IMR-90 (cell line): ENCODE results near the gene RERE. TPM values are rescaled to one million over a fixed set of nuclear protein-coding genes. Genes with fewer than 3 reads are reported as not detected.

Experiments used
- ATAC-seq: fragments of 200-7000 bp; cut with Tn5 transposase; 2 replicates; pipeline ENCODE4 v1.9.1; 2020; ENCODE audit warnings: low read depth, mild to moderate bottlenecking, moderate library complexity
- BruUV-seq: library from RNA; stranded (reverse); fragments of 400-500 nt; replicated peaks from 2 replicates; lab custom pipeline; 2021; lab: Mats Ljungman, UMichigan
- CTCF ChIA-PET: fragments of 300-600 bp; formaldehyde crosslinking; extraction: SDS; loops from one replicate; lab custom pipeline; 2021; ENCODE audit warnings: antibody characterized with exemption; lab: Yijun Ruan, JAX
- POLR2A ChIA-PET: fragments of 300-600 bp; sonication (Branson Sonifier 250); formaldehyde crosslinking; loops from one replicate; lab custom pipeline; 2022; ENCODE audit warnings: antibody characterized with exemption; ENCODE audit not compliant: unreplicated experiment; lab: Charles Lee
- DNase-seq: peaks from one replicate; pipeline ENCODE4 v3.0.0; 2013
- H2AFZ ChIP-seq: replicated peaks from 2 replicates; pipeline ENCODE3; 2013; ENCODE audit warnings: low read length, mild to moderate bottlenecking; ENCODE audit not compliant: poor library complexity
- H2AK5ac ChIP-seq: 2 replicates; pipeline ENCODE4 v1.6.1; 2013; ENCODE audit warnings: low read depth, low read length, inconsistent platforms
- H2AK9ac ChIP-seq: replicated peaks from 2 replicates; pipeline ENCODE3; 2013; ENCODE audit warnings: mild to moderate bottlenecking, low read depth, low read length, moderate library complexity; ENCODE audit not compliant: poor library complexity
- H2BK120ac ChIP-seq: 2 replicates; pipeline ENCODE4 v1.6.1; 2013; ENCODE audit warnings: low read depth, low read length, inconsistent platforms
- H2BK15ac ChIP-seq: 3 replicates; pipeline ENCODE4 v1.6.1; 2013; ENCODE audit warnings: low read depth, low read length, inconsistent platforms
- H2BK20ac ChIP-seq: 2 replicates; pipeline ENCODE4 v1.6.1; 2013; ENCODE audit warnings: low read depth, mild to moderate bottlenecking, inconsistent platforms, low read length, moderate library complexity
- H2BK5ac ChIP-seq: 2 replicates; pipeline ENCODE4 v1.6.1; 2013; ENCODE audit warnings: mild to moderate bottlenecking, low read depth, low read length, inconsistent platforms; ENCODE audit not compliant: poor library complexity, severe bottlenecking
- H3K14ac ChIP-seq: replicated peaks from 2 replicates; pipeline ENCODE4 v1.6.1; 2013; ENCODE audit warnings: low read depth, low read length, inconsistent platforms
- H3K18ac ChIP-seq: 2 replicates; pipeline ENCODE4 v1.6.1; 2013; ENCODE audit warnings: low read depth, low read length, control low read depth
- H3K23ac ChIP-seq: 2 replicates; pipeline ENCODE4 v1.6.1; 2013; ENCODE audit warnings: low read depth, low read length, inconsistent platforms
- H3K27ac ChIP-seq: 2 replicates; pipeline ENCODE4 v1.5.1; 2013; ENCODE audit warnings: mild to moderate bottlenecking, control low read depth, low read length; ENCODE audit not compliant: insufficient read depth
- H3K27me3 ChIP-seq: 2 replicates; pipeline ENCODE4 v1.6.1; 2013; ENCODE audit warnings: low read length; ENCODE audit not compliant: control insufficient read depth, insufficient read depth
- H3K36me3 ChIP-seq: 2 replicates; pipeline ENCODE4 v1.6.1; 2013; ENCODE audit warnings: low read length, mixed read lengths; ENCODE audit not compliant: control insufficient read depth, insufficient read depth
- H3K4ac ChIP-seq: 2 replicates; pipeline ENCODE4 v1.6.1; 2013; ENCODE audit warnings: low read depth, low read length, inconsistent platforms
- H3K4me1 ChIP-seq: 2 replicates; pipeline ENCODE4 v1.6.1; 2013; ENCODE audit warnings: low read length, mixed read lengths; ENCODE audit not compliant: control insufficient read depth, insufficient read depth
- H3K4me2 ChIP-seq: 2 replicates; pipeline ENCODE4 v1.6.1; 2013; ENCODE audit warnings: low read depth, mild to moderate bottlenecking, control low read depth, low read length, moderate library complexity
- H3K4me3 ChIP-seq: 2 replicates; pipeline ENCODE4 v1.5.1; 2013; ENCODE audit warnings: low read depth, mild to moderate bottlenecking, control low read depth, low read length, moderate library complexity; ENCODE audit not compliant: insufficient read depth
- H3K56ac ChIP-seq: 2 replicates; pipeline ENCODE4 v1.6.1; 2013; ENCODE audit warnings: low read length, inconsistent platforms; ENCODE audit not compliant: insufficient read depth; ENCODE audit errors: extremely low read depth
- H3K79me1 ChIP-seq, 2 experiments: 2 replicates each; pipeline ENCODE4 v1.6.1; 2013; ENCODE audit warnings: low read length in 2 of 2, inconsistent platforms in 1 of 2, low read depth in 1 of 2
- H3K9ac ChIP-seq: 2 replicates; pipeline ENCODE4 v1.6.1; 2013; ENCODE audit warnings: low read depth, low read length, control low read depth
- H3K9me1 ChIP-seq: 2 replicates; pipeline ENCODE4 v1.6.1; 2013; ENCODE audit warnings: low read length, inconsistent platforms; ENCODE audit not compliant: insufficient read depth
- H3K9me3 ChIP-seq: 2 replicates; pipeline ENCODE4 v1.6.1; 2013; ENCODE audit warnings: low read length; ENCODE audit not compliant: control insufficient read depth, insufficient read depth
- H4K20me1 ChIP-seq: 2 replicates; pipeline ENCODE4 v1.6.1; 2013; ENCODE audit warnings: low read length, inconsistent platforms; ENCODE audit not compliant: insufficient read depth
- H4K5ac ChIP-seq: 2 replicates; pipeline ENCODE4 v1.6.1; 2013; ENCODE audit warnings: mild to moderate bottlenecking, low read depth, low read length, control low read depth
- H4K8ac ChIP-seq, 2 experiments: 2 replicates each; pipeline ENCODE4 v1.6.1; 2013; ENCODE audit warnings: low read depth in 2 of 2, low read length in 2 of 2, control low read depth in 1 of 2, inconsistent platforms in 1 of 2
- H4K91ac ChIP-seq: 2 replicates; pipeline ENCODE4 v1.6.1; 2013; ENCODE audit warnings: low read depth, low read length, inconsistent platforms; ENCODE audit not compliant: insufficient read depth
- CHD1 ChIP-seq: IDR thresholded peaks from 2 replicates; pipeline ENCODE4 v1.6.1; 2012; ENCODE audit warnings: low read depth, low read length, improper control_type of control experiment
- POLR2A ChIP-seq: IDR thresholded peaks from 2 replicates; pipeline ENCODE4 v1.6.1; 2012; ENCODE audit warnings: mild to moderate bottlenecking, low read depth, low read length
- RCOR1 ChIP-seq: IDR thresholded peaks from 2 replicates; pipeline ENCODE4 v1.6.1; 2012; ENCODE audit warnings: mild to moderate bottlenecking, low read length, improper control_type of control experiment; ENCODE audit not compliant: insufficient replicate concordance
- WGBS, 2 experiments: methylation state at CpG; one replicate each; pipeline versions ENCODE4 v1.1.5 to v1.1.7; 2013; ENCODE audit warnings: missing lambda C conversion rate in 2 of 2; ENCODE audit not compliant: insufficient read length in 1 of 2; ENCODE audit errors: extremely low coverage in 2 of 2; 5-methylcytosine and 5-hydroxymethylcytosine counted together
- dilution Hi-C: fragments of 300-500 bp; cut with HindIII; formaldehyde crosslinking; loops from one replicate; pipeline ENCODE4 v1.14.3; 2018; ENCODE audit warnings: low sequenced_read_pairs; ENCODE audit not compliant: unreplicated experiment
- in situ Hi-C: fragments of 300-500 bp; cut with MboI; formaldehyde crosslinking; loops from 3 replicates; pipeline ENCODE4 v1.14.3; 2019; ENCODE audit warnings: low sequenced_read_pairs, inconsistent platforms, mixed read lengths
- intact Hi-C: fragments of 100-400 bp; cut with micrococcal nuclease; formaldehyde crosslinking; loops from 2 replicates; pipeline ENCODE4 v1.10.0; 2022
- polyA plus RNA-seq, 3 experiments: library from polyadenylated mRNA; depleted of rRNA; stranded (reverse); fragments of >200 nt; gene quantifications; 2 replicates each; pipeline ENCODE4 v1.2.3, GENCODE V29; 2012; ENCODE audit warnings: low replicate concordance in 1 of 3
- total RNA-seq: library from RNA; depleted of rRNA; stranded (reverse); fragments of >200 nt; gene quantifications from 2 replicates; pipeline ENCODE4 v1.2.3, GENCODE V29; 2012

RERE gene
- total and polyA plus RNA-seq, 2 of the 4 experiments (the other 2 are of a cell fraction) = 11.5 to 25.1 TPM

DNA sequence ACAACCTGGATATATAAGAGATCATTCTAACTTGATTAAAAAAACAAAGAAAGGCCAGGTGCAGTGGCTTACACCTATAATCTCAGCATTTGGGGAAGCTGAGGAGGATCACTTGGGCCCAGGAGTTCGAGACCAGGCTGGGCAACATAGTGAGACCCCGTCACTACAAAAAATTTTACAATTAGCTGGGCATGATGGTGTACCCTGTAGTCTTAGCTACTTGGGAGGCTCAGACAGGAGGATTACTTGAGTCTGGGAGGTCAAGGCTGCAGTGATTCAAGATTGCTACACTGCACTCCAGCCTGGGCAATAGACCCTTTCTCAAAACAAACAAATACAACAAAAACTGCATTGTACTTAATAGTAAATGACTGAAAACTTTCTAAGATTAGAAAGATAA, 330.2 kb downstream of the RERE start:
- Histone ChIP-seq H2BK120ac (no peak overlapping the region), H2AK5ac (no peak overlapping the region; the same call in 1 of the 2 replicates), H3K23ac (no peak overlapping the region), H4K91ac (no peak overlapping the region), H2AFZ (no peak overlapping the region), H3K27ac (no peak overlapping the region), H3K14ac (no peak overlapping the region), H3K9me1 (no peaks in the 10 kb centered on the region), H2BK5ac (no peak overlapping the region), H4K8ac (peak overlapping the region in 1 of 2 experiments; percentile 25; a peak in 1 of 4 replicates), H3K9ac (no peak overlapping the region), H3K4ac (no peak overlapping the region), H3K4me3 (no peak overlapping the region), H2BK20ac (no peak overlapping the region), H2BK15ac (no peak overlapping the region), H3K4me1 (peaks cover 3% of the 10 kb centered on the region; the same call in 1 of the 2 replicates), H3K9me3 (no peaks in the 10 kb centered on the region), H3K36me3 (peaks cover 2% of the 10 kb centered on the region; the same call in 1 of the 2 replicates), H3K4me2 (no peak overlapping the region), H2AK9ac (no peak overlapping the region), H3K18ac (no peak overlapping the region), H3K56ac (no peak overlapping the region), H4K5ac (no peak overlapping the region), H4K20me1 (peaks cover 3% of the 10 kb centered on the region; the same call in 1 of the 2 replicates), H3K79me1 (peaks cover 8 to 34% of the 10 kb centered on the region in 2 experiments), H3K27me3 (no peaks in the 10 kb centered on the region)
- no CpG with 5 or more reads among the region's 2 CpGs for WGBS, 2 experiments
- POLR2A ChIA-PET = no interaction called here
- CTCF ChIA-PET = no interaction called here
- DNase-seq (no peak), ATAC-seq (no peak)
- no TSS peak for BruUV-seq
- intact Hi-C loops (no loop called here), in situ Hi-C loops (no loop called here), dilution Hi-C loops (no loop called here)
- TF ChIP-seq RCOR1 = no peak
- no peak for TF ChIP-seq POLR2A
- no peak for TF ChIP-seq CHD1
